Lung (tissue), 12 donors: ENCODE measurements around the gene PROCA1. TPM values are rescaled to one million over a fixed set of nuclear protein-coding genes. Genes with fewer than 3 reads are reported as not detected.

Source experiments
- ATAC-seq: fragments of 200-7000 bp; cut with Tn5 transposase; one replicate; pipeline ENCODE4 v1.9.1; 2020; ENCODE audit warnings: moderate number of reproducible peaks; ENCODE audit not compliant: insufficient read depth, low FRiP score
- DNase-seq, 3 donors: peaks; one replicate each; pipeline ENCODE4 v3.0.0-alpha.2; 2013 to 2017
- H3K27ac ChIP-seq, 2 donors: one replicate each; pipeline ENCODE4 v1.5.1; 2013; ENCODE audit warnings: mild to moderate bottlenecking in 2 of 2, moderate library complexity in 2 of 2, control low read depth in 1 of 2, inconsistent platforms in 1 of 2, low read depth in 1 of 2, low read length in 1 of 2
- H3K27me3 ChIP-seq, 3 donors: one replicate each; pipeline ENCODE4 v1.5.1; 2013; ENCODE audit warnings: low read length in 2 of 3; ENCODE audit not compliant: control insufficient read depth in 3 of 3, insufficient read depth in 3 of 3
- H3K36me3 ChIP-seq, 4 donors: one replicate each; pipeline ENCODE4 v1.5.1; 2013; ENCODE audit warnings: low read length in 4 of 4, mild to moderate bottlenecking in 1 of 4, moderate library complexity in 1 of 4; ENCODE audit not compliant: control insufficient read depth in 4 of 4, insufficient read depth in 4 of 4
- H3K4me1 ChIP-seq, 5 donors: one replicate each; pipeline ENCODE4 v1.5.1; 2013; ENCODE audit warnings: low read length in 5 of 5, mild to moderate bottlenecking in 2 of 5, moderate library complexity in 1 of 5; ENCODE audit not compliant: control insufficient read depth in 5 of 5, insufficient read depth in 5 of 5
- H3K4me3 ChIP-seq: one replicate; pipeline ENCODE4 v1.5.1; 2013; ENCODE audit warnings: mild to moderate bottlenecking, control low read depth, moderate library complexity
- H3K9ac ChIP-seq, 2 donors: one replicate each; pipeline ENCODE4 v1.5.1; 2013; ENCODE audit warnings: low read length in 2 of 2, control low read depth in 1 of 2; ENCODE audit not compliant: insufficient read depth in 1 of 2
- H3K9me3 ChIP-seq, 4 donors: one replicate each; pipeline ENCODE4 v1.5.1; 2013; ENCODE audit warnings: low read length in 3 of 4, mild to moderate bottlenecking in 1 of 4, moderate library complexity in 1 of 4; ENCODE audit not compliant: control insufficient read depth in 4 of 4, insufficient read depth in 3 of 4
- CTCF ChIP-seq: IDR thresholded peaks from 2 replicates; pipeline ENCODE4 v1.5.1; 2012; ENCODE audit warnings: mild to moderate bottlenecking; ENCODE audit errors: control extremely low read depth, extremely low read depth
- WGBS, 2 donors: extraction: QIAGEN DNeasy Blood & Tissue Kit; methylation state at CpG; one replicate each; pipeline ENCODE4 v1.1.7; 2013; 5-methylcytosine and 5-hydroxymethylcytosine counted together
- polyA plus RNA-seq, 2 donors: library from polyadenylated mRNA; stranded (reverse); fragments of 200-250 nt; gene quantifications; one replicate each; pipeline ENCODE4 v1.2.1, GENCODE V29; 2013
- total RNA-seq, 2 donors: library from RNA; depleted of rRNA in 1 of 2; stranded (reverse); fragments of >200 nt in 1 of 2; gene quantifications; one replicate each; pipeline ENCODE4 v1.2.1, GENCODE V29; 2014 to 2021
- donor health status: control.
- donor health status: control.
- donor health status: Bipolar disorder and iron deficiency.
- donor health status: healthy.
- donor health status: DM: yes; HTN: yes; CAD: no.

Gene PROCA1
- total and polyA plus RNA-seq, 4 donors = 1.2 to 3.7 (median 2.7) TPM

DNA sequence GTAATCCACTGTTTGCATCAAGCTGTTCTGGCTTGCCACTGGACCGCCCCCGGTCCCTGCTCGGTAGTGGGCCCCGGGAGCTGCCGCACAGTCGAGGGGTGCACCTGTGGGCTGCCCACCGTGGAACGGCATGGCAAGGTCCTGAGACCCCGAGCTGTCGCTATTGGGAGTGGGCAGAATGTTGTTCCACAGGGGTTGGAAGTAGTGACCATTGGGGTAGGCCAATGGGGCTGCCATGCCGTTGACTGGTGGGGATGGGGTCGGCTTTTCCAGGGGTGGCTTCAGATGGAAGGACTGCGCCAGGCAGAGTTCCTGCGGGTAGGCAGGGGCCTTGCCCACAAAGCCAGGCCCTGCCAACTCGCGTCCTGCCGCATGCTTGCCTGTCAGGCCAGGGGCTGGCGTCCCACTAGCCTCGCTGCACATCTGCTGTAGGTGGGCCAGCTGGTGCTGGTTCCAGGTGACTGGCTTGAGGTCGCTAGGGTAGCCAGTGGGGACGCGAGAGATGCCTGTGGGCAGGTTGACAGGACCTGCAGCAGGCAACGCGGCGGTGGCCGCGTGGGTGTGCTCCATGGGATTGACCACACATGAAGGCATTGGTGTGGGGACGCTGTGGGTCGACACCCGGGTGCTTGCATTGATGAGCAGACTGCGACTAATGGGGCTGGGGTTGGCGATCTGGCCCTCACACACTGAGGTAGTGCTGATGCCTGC is 46.9 kb upstream of the PROCA1 start:
- no peak overlapping the region for H3K9ac ChIP-seq
- H3K4me3 ChIP-seq = no peak overlapping the region
- H3K4me1 ChIP-seq = peaks cover 0 to 15% (median 4%) of the 10 kb centered on the region in 5 donors
- DNase-seq (no peak), ATAC-seq (no peak)
- H3K36me3 ChIP-seq = peaks cover 0 to 17% (median 14%) of the 10 kb centered on the region in 4 donors
- TF ChIP-seq CTCF = no peak
- no peaks in the 10 kb centered on the region for H3K9me3 ChIP-seq
- H3K27me3 ChIP-seq = no peaks in the 10 kb centered on the region
- no peak overlapping the region for H3K27ac ChIP-seq
- WGBS, 2 donors = 97 to 98% methylated on average over 32 of the region's 32 CpGs

DNA sequence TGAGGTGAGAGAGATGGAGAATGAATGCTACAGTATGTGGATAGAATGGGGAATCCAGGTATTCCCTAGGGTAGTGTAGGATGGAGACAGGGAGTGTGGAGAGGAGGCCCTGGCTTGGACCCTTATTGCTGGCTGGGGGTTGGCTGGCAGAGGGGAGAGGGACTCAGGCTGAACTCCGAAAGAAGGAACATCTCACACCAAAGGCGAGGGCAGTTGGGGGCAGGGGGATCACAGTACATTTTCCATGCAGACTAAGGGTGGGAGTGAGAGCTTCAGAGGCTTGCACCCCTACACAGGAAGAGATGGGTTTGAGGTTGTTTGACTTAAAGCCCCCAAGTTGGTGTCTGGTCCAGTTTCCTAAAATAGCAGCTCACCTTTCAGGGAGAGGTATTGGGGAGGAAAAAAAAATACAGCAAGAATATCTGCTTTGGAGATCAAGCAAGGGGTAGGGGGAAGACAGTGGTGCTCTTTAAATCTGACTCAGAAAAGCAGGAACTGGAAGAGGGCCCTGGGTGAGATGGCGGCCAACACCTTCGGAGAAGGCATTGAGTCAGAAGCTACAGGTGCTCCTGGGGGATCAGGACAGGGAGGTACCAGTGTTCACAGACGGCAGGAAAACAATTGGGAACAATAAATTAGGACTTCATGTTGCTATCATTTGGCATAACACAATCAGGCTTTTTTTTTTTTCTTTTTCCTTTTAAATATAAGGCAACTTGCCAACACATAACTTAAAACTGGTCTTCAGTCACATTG is 44.5 kb upstream of the PROCA1 start:
- WGBS, 2 donors = 78 to 80% methylated on average over 5 of the region's 5 CpGs
- H3K4me1 ChIP-seq = peaks cover 0 to 11% (median 4%) of the 10 kb centered on the region in 5 donors
- peak in 1 of 3 donors; percentile 22 for DNase-seq

DNA sequence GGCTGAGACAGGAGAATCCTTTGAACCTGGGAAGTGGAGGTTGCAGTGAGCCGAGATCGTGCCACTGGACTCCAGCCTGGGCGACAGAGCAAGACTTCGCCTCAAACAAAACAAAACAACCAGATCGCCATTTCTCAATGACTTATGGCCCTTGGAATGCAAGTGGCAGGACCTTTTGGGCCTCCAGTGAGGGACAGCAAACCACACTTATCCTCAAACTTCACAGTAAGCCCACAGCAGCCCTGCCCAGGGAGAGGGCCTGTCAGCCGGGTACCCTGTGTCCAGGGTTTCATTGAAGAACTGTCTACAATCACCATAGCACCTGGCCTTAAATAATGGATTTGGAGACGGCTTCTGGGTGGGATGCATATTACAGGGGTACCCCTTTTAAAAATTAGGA is 43.8 kb upstream of the PROCA1 start:
- no peak for ATAC-seq
- TF ChIP-seq CTCF = no peak
- DNase-seq = no peak
- peaks cover 0 to 27% (median 15%) of the 10 kb centered on the region in 4 donors for H3K36me3 ChIP-seq
- peaks cover 0 to 6% (median 4%) of the 10 kb centered on the region in 5 donors for H3K4me1 ChIP-seq
- H3K9me3 ChIP-seq = no peaks in the 10 kb centered on the region
- no peak overlapping the region for H3K9ac ChIP-seq
- 87 to 92% methylated on average over 7 of the region's 7 CpGs for WGBS, 2 donors
- H3K4me3 ChIP-seq = no peak overlapping the region
- H3K27me3 ChIP-seq = no peaks in the 10 kb centered on the region
- H3K27ac ChIP-seq = no peak overlapping the region

More for the DNA sequence above, 44.5 kb upstream of the PROCA1 start:
- no peaks in the 10 kb centered on the region for H3K27me3 ChIP-seq
- no peak for TF ChIP-seq CTCF
- no peak overlapping the region for H3K9ac ChIP-seq
- H3K4me3 ChIP-seq = no peak overlapping the region
- ATAC-seq = no peak
- H3K36me3 ChIP-seq = peaks cover 0 to 20% (median 12%) of the 10 kb centered on the region in 4 donors
- no peak overlapping the region for H3K27ac ChIP-seq
- H3K9me3 ChIP-seq = no peaks in the 10 kb centered on the region
